Activated B cell treated with CpG ODN at 0.5 μM for 24 hours (primary cell): ENCODE measurements around the gene C17orf100. TPM values are rescaled to one million over a fixed set of nuclear protein-coding genes. Genes with fewer than 3 reads are reported as not detected.

Source experiments
- ATAC-seq: fragments of 200-7000 bp; cut with Tn5 transposase; one replicate; pipeline ENCODE4 v1.10.0; 2021; ENCODE audit warnings: low read depth, mild to moderate bottlenecking, moderate library complexity
- CTCF ChIA-PET: fragments of 350-600 bp; sonication (Branson Sonifier 250); formaldehyde crosslinking; loops from one replicate; lab custom pipeline; 2021; ENCODE audit warnings: antibody characterized with exemption; lab: Charles Lee
- POLR2A ChIA-PET: fragments of 350-600 bp; sonication (Branson Sonifier 250); formaldehyde crosslinking; loops from one replicate; lab custom pipeline; 2021; ENCODE audit warnings: antibody characterized with exemption; lab: Charles Lee
- DNase-seq: peaks from one replicate; pipeline ENCODE4 v3.0.0; 2022
- H3K27ac Mint-ChIP-seq: one replicate; pipeline ENCODE4 v1.8.0; 2020; ENCODE audit warnings: mixed read lengths
- H3K27me3 Mint-ChIP-seq: one replicate; pipeline ENCODE4 v1.8.0; 2021; ENCODE audit warnings: mixed read lengths
- H3K36me3 Mint-ChIP-seq: one replicate; pipeline ENCODE4 v1.8.0; 2021; ENCODE audit warnings: low read depth, mixed read lengths
- H3K4me1 Mint-ChIP-seq: one replicate; pipeline ENCODE4 v1.8.0; 2021; ENCODE audit warnings: mixed read lengths
- H3K4me3 Mint-ChIP-seq: one replicate; pipeline ENCODE4 v1.8.0; 2020; ENCODE audit warnings: mild to moderate bottlenecking, mixed read lengths
- H3K9me3 Mint-ChIP-seq: one replicate; pipeline ENCODE4 v1.8.0; 2020; ENCODE audit warnings: mixed read lengths
- intact Hi-C: fragments of 100-400 bp; cut with micrococcal nuclease; formaldehyde crosslinking; loops from one replicate; pipeline ENCODE4 v1.15.1; 2024
- total RNA-seq: library from RNA; stranded (reverse); gene quantifications from 2 replicates; pipeline ENCODE4 v1.2.3, GENCODE V29; 2022
- TF ChIP-seq, protein P1 (sequence below): fragments of 200-600 bp; IDR thresholded peaks from one replicate; pipeline ENCODE4 v1.8.0; 2022; ENCODE audit warnings: antibody characterized with exemption, mild to moderate bottlenecking

C17orf100 gene
- total RNA-seq, 1 donor from 2014 or later, result 3.5 TPM

GRCh38 chr17:6610011-6610410, 41.6 kb upstream of the C17orf100 start:
- ATAC-seq, result no peak
- POLR2A ChIA-PET, result no interaction called here
- H3K27me3 Mint-ChIP-seq, result no peaks in the 10 kb centered on the region

DNA sequence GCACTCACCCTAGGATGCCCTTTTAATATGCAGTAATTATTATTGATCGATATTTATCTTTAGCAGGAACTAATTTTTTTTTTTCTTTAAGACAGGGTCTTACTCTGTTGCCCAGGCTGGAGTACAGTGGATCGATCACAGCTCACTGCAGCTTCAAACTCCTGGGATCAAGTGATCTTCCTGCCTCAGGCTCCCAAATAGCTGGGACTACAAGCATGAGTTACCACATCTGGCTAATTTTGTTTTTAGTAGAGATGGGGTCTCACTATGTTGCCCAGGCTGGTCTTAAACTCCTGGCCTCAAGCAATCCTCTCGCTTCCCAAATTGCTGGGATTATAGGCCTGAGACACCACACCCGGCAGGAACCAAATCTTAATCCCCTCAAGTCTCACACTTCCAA, 40.3 kb upstream of the C17orf100 start:
- ChIA-PET CTCF (no interaction called here), POLR2A (no interaction called here)

More at GRCh38 chr17:6610011-6610410, 41.6 kb upstream of the C17orf100 start:
- CTCF ChIA-PET, result no interaction called here
- H3K4me1 Mint-ChIP-seq, result no peaks in the 10 kb centered on the region
- no peak overlapping the region for H3K27ac Mint-ChIP-seq
- intact Hi-C loops, result no loop called here
- no peaks in the 10 kb centered on the region for H3K9me3 Mint-ChIP-seq
- peaks cover 77% of the 10 kb centered on the region for H3K36me3 Mint-ChIP-seq
- no peak overlapping the region for H3K4me3 Mint-ChIP-seq
- TF ChIP-seq, protein P1, sequence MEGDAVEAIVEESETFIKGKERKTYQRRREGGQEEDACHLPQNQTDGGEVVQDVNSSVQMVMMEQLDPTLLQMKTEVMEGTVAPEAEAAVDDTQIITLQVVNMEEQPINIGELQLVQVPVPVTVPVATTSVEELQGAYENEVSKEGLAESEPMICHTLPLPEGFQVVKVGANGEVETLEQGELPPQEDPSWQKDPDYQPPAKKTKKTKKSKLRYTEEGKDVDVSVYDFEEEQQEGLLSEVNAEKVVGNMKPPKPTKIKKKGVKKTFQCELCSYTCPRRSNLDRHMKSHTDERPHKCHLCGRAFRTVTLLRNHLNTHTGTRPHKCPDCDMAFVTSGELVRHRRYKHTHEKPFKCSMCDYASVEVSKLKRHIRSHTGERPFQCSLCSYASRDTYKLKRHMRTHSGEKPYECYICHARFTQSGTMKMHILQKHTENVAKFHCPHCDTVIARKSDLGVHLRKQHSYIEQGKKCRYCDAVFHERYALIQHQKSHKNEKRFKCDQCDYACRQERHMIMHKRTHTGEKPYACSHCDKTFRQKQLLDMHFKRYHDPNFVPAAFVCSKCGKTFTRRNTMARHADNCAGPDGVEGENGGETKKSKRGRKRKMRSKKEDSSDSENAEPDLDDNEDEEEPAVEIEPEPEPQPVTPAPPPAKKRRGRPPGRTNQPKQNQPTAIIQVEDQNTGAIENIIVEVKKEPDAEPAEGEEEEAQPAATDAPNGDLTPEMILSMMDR, result no peak
- no peak for DNase-seq

GRCh38 chr17:6623941-6624340, 27.6 kb upstream of the C17orf100 start:
- ChIA-PET POLR2A (no interaction called here), CTCF (no interaction called here)
- H3K4me3 Mint-ChIP-seq, result no peak overlapping the region
- peaks cover 70% of the 10 kb centered on the region for H3K36me3 Mint-ChIP-seq
- ATAC-seq (no peak), DNase-seq (no peak)
- H3K27ac Mint-ChIP-seq, result no peak overlapping the region
- H3K4me1 Mint-ChIP-seq, result no peaks in the 10 kb centered on the region
- intact Hi-C loops, result no loop called here
- TF ChIP-seq, protein P1, result no peak
- H3K27me3 Mint-ChIP-seq, result no peaks in the 10 kb centered on the region
- no peaks in the 10 kb centered on the region for H3K9me3 Mint-ChIP-seq

More for the DNA sequence above, 40.3 kb upstream of the C17orf100 start:
- intact Hi-C loops, result no loop called here
- Mint-ChIP-seq H3K9me3 (no peaks in the 10 kb centered on the region), H3K27ac (no peak overlapping the region), H3K27me3 (no peaks in the 10 kb centered on the region), H3K4me3 (no peak overlapping the region), H3K36me3 (peaks cover 76% of the 10 kb centered on the region), H3K4me1 (no peaks in the 10 kb centered on the region)
- TF ChIP-seq, protein P1, result no peak
- ATAC-seq, result no peak
- no peak for DNase-seq

GRCh38 chr17:6626616-6627015, 24.9 kb upstream of the C17orf100 start:
- H3K27me3 Mint-ChIP-seq, result no peaks in the 10 kb centered on the region
- H3K9me3 Mint-ChIP-seq, result no peaks in the 10 kb centered on the region
- intact Hi-C loops, result no loop called here
- peaks cover 74% of the 10 kb centered on the region for H3K36me3 Mint-ChIP-seq
- ChIA-PET CTCF (no interaction called here), POLR2A (no interaction called here)
- no peak overlapping the region for H3K27ac Mint-ChIP-seq
- DNase-seq (no peak), ATAC-seq (no peak)
- no peaks in the 10 kb centered on the region for H3K4me1 Mint-ChIP-seq
- TF ChIP-seq, protein P1, result no peak
- no peak overlapping the region for H3K4me3 Mint-ChIP-seq

GRCh38 chr17:6627019-6627418, 24.5 kb upstream of the C17orf100 start:
- no peak overlapping the region for H3K27ac Mint-ChIP-seq
- peaks cover 70% of the 10 kb centered on the region for H3K36me3 Mint-ChIP-seq
- H3K9me3 Mint-ChIP-seq, result no peaks in the 10 kb centered on the region
- intact Hi-C loops, result no loop called here
- POLR2A ChIA-PET, result no interaction called here
- ATAC-seq (no peak), DNase-seq (no peak)
- H3K4me3 Mint-ChIP-seq, result no peak overlapping the region
- CTCF ChIA-PET, result no interaction called here
- TF ChIP-seq, protein P1, result no peak
- H3K4me1 Mint-ChIP-seq, result no peaks in the 10 kb centered on the region
- H3K27me3 Mint-ChIP-seq, result no peaks in the 10 kb centered on the region
